Bronchial epithelial cell (primary cell): Measurements from ENCODE around the gene TBC1D10A. TPM values are rescaled to one million over a fixed set of nuclear protein-coding genes. Genes with fewer than 3 reads are reported as not detected.

Experiments used
- DNase-seq: peaks from one replicate; pipeline ENCODE4 v3.0.0-alpha.2; 2010; ENCODE audit warnings: low read depth
- FAIRE-seq: peaks from 2 replicates; lab custom pipeline; 2011; peaks lifted over from hg19 to GRCh38; lab: Jason Lieb, UNC
- H3K27me3 ChIP-seq: 2 replicates; pipeline ENCODE4 v1.5.1; 2011; ENCODE audit warnings: low read length; ENCODE audit not compliant: control insufficient read depth, insufficient read depth
- H3K36me3 ChIP-seq: 2 replicates; pipeline ENCODE4 v1.5.1; 2011; ENCODE audit warnings: low read length; ENCODE audit not compliant: control insufficient read depth, insufficient read depth
- H3K4me3 ChIP-seq: 2 replicates; pipeline ENCODE4 v1.5.1; 2011; ENCODE audit warnings: mild to moderate bottlenecking, low read depth, low read length, control low read depth
- total RNA-seq: library from RNA; depleted of rRNA; stranded (reverse); fragments of >200 nt; gene quantifications from 2 replicates; pipeline ENCODE4 v1.2.1, GENCODE V29; 2014
- TF ChIP-seq, protein P1 (sequence below): IDR thresholded peaks from 2 replicates; pipeline ENCODE4 v1.5.1; 2011; ENCODE audit warnings: mild to moderate bottlenecking, moderate library complexity, low read length, control low read depth, inconsistent platforms; ENCODE audit not compliant: insufficient read depth, severe bottlenecking

The TBC1D10A gene
- total RNA-seq, 1 donor from 2014 or later = 6.6 TPM

DNA sequence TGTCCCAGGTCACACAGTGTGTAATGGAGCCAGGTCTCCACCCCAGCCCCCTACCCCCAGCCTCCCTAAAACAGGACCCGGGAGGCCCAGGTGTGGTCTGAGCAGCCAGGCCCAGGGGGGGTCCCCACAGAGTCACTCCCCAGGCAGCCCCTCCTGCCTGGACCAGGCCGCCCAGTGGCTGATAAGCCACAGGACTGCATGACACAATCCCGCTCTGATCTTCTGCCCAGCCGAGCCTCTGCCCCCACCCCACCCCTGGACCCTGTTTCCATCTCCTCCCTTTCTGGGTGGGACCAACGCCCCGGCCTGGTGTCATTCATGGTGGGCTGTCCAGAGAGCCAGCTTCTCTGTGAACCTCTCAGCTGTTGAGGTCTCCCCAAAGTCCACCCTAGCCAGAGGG lies 72.4 kb downstream of the TBC1D10A start:
- TF ChIP-seq, protein P1, sequence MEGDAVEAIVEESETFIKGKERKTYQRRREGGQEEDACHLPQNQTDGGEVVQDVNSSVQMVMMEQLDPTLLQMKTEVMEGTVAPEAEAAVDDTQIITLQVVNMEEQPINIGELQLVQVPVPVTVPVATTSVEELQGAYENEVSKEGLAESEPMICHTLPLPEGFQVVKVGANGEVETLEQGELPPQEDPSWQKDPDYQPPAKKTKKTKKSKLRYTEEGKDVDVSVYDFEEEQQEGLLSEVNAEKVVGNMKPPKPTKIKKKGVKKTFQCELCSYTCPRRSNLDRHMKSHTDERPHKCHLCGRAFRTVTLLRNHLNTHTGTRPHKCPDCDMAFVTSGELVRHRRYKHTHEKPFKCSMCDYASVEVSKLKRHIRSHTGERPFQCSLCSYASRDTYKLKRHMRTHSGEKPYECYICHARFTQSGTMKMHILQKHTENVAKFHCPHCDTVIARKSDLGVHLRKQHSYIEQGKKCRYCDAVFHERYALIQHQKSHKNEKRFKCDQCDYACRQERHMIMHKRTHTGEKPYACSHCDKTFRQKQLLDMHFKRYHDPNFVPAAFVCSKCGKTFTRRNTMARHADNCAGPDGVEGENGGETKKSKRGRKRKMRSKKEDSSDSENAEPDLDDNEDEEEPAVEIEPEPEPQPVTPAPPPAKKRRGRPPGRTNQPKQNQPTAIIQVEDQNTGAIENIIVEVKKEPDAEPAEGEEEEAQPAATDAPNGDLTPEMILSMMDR = no peak
- DNase-seq (no peak), FAIRE-seq (no peak)
- Histone ChIP-seq H3K36me3 (no peaks in the 10 kb centered on the region), H3K27me3 (no peaks in the 10 kb centered on the region), H3K4me3 (no peak overlapping the region)

- H3K4me3 ChIP-seq = no peak overlapping the region
- no peaks in the 10 kb centered on the region for H3K36me3 ChIP-seq
- H3K27me3 ChIP-seq = no peaks in the 10 kb centered on the region
- TF ChIP-seq, protein P1 = no peak
- no peak for FAIRE-seq
- DNase-seq = no peak
Measured at GRCh38 chr22:30253205-30253852, 73.4 kb downstream of the TBC1D10A start.

GRCh38 chr22:30252411-30253204 lies 74.1 kb downstream of the TBC1D10A start:
- peak; percentile 27 for DNase-seq
- H3K27me3 ChIP-seq = no peaks in the 10 kb centered on the region
- H3K36me3 ChIP-seq = no peaks in the 10 kb centered on the region
- no peak overlapping the region for H3K4me3 ChIP-seq
- TF ChIP-seq, protein P1 = no peak
- peak; percentile 96 for FAIRE-seq

DNA sequence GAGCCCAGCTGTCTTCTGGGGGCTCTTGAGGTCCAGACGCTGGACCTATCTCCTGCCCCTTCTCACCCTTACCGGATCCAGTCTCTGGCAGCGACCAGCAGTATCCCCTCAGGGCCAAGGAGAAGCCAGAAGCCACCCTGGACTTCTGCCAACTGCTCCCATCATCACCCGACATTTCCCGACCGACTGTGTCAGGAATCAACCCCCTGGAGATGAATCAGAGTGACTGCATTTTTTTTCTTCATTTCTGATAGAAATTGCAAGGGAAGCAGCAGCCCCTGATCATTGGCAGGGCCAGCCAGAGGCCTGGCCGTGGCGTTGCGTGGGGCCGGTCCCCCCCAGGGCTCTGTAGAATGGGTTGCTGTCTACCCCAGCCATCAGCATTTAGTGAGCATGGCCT lies 75.0 kb downstream of the TBC1D10A start:
- Histone ChIP-seq H3K27me3 (no peaks in the 10 kb centered on the region), H3K4me3 (no peak overlapping the region), H3K36me3 (no peaks in the 10 kb centered on the region)
- TF ChIP-seq, protein P1 = no peak
- DNase-seq (peak; percentile 56), FAIRE-seq (no peak)

DNA sequence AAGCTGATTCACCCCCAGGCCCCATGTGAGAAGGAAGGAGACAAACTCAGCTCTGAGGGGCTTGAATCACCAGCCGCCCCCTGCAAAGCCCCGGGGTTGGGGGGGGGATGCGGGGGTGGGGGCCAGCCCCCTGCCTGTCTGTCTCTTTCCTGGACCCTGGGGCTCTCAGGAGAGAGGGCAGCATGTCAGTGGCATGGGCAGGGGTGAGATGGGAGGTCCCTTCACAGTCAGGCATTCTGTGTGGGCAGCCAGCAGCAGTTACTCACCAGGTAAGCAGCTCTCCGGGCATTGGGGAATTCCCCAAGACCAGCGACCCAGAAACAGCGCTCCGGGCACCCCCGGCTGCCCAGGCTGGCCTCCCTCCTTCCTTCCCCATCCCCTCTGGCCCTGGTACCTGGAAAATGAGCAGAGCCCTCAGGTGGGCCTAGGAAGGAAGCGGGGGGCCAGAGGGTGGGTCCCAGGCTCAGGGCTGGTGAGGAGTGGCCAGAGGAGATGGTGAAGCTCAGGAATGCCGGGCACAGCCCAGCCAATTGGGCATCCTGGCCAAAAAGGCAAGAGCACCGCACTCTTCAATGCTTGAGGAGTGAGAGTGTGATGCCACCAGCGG lies 76.0 kb downstream of the TBC1D10A start:
- H3K4me3 ChIP-seq = no peak overlapping the region
- FAIRE-seq = no peak

More for the DNA sequence above, 76.0 kb downstream of the TBC1D10A start:
- Histone ChIP-seq H3K27me3 (no peaks in the 10 kb centered on the region), H3K36me3 (no peaks in the 10 kb centered on the region)
- TF ChIP-seq, protein P1 = no peak
- DNase-seq = peak; percentile 74
